NCI-H1092 treated with DMSO at 0.1 percent for 48 hours (cell line): ENCODE results near the gene FARP2.
"Not testable (repeated sequence)": the region's sequence is repeated elsewhere in the genome, so short reads cannot be mapped to it uniquely, and the experiment has no call there.

ENCODE experiments used
- DNase-seq: peaks from one replicate; lab custom pipeline; 2025; lab: John Stamatoyannopoulos, UW

FARP2 gene

DNA sequence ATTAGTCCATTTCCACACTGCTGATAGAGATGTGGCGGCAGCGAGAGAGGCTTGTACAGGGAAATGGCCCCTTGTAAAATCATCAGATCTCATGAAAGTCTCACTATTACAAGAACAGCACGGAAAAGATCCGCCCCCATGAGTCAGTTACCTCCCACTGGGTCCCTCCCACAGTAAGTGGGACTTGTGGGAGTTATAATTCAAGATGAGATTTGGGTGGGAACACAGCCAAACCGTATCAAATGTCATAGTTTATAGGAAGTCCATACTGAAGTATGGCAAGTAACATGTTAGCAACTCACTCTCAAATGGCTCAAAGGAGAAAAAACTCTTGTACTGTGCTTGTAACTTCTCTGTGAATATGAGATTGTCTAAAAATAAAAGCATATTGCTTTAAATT lies 56.1 kb downstream of the FARP2 start:
- DNase-seq, result no peak

DNA sequence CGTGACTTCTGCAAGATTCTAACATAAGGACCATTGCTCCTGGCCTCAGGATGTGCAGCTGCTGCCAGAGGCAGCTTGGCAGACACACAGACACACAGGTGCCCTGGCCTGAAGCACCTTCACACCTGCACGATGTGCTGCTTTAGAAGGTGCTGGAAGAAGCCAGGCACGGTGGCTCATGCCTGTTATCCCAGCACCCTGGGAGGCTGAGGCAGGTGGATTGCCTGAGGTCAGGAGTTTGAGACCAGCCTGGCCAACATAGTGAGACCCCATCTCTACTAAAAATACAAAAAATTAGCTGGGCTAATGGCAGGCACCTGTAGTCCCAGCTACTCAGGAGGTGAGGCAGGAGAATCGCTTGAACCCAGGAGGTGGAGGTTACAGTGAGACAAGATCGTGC lies 57.4 kb downstream of the FARP2 start:
- not testable (repeated sequence) for DNase-seq

DNA sequence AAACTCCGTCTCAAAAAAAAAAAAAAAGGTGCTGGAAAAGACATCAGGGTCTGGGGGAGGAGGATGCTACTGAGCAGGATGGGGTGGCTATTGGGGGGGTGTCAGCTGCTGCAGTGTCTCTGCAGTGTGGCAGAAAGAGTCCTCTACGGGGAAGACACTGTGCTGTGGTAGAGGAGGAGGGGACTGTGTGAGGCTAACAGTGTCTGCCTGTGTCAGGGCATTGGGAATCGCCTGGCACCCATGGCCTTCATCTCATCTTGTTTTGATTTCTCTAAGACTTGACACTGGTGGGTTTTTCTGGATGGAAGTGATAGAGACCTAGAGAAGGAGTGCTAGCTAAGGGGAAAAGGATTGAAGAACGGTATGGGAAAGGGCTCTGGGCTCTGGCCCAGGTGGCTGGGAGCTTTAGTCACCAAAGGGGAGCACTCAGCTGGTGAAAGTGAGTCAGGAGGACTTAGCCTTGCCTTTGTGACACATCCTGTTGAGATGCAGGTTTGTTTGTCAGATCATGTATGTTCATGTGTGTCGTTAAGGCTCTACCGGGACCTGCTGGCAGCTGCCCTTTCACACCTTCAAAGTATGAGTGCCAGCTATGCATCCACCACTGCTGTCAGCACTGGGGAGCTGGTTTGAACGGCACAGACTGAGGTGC lies 58.0 kb downstream of the FARP2 start:
- DNase-seq, result no peak

DNA sequence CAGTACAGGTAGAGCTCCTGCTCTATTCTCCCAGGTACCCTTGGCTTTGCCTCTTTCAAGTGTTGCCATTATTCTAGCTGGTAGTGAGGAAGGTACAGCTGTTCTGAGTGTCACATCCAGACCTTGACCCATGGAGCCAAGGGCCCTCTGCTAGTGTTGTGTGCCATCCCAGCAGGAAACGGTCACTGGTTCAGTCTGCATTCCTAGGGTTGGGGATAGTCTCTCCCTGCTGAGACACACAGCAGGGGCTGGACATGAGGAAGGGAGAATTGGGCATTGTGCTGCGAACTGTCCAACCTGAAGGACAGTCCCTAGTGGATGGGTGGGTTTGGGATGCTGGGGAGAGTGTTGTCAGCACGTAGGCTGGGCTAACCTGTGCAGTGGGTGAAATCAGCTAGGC lies 59.1 kb downstream of the FARP2 start:
- no peak for DNase-seq

DNA sequence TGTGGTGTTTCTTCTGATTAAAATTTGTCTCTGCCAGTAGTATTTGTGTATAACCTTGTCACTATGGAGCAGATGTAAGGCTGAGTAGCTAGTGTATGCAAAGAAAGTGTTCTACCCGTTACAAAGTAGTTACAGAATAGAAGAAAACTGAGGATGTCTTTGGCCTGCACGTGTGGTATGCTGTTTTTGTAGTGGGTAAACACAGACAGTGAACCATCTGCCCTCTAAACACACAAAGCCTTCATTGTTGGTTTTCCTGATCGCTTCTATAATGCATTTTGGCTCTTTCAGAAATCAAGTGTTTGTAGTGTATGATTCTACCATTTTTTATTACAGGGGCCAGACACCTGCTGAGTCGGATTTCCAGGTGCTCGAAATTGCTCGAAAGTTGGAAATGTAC lies 61.5 kb downstream of the FARP2 start:
- peak; percentile 90 for DNase-seq

DNA sequence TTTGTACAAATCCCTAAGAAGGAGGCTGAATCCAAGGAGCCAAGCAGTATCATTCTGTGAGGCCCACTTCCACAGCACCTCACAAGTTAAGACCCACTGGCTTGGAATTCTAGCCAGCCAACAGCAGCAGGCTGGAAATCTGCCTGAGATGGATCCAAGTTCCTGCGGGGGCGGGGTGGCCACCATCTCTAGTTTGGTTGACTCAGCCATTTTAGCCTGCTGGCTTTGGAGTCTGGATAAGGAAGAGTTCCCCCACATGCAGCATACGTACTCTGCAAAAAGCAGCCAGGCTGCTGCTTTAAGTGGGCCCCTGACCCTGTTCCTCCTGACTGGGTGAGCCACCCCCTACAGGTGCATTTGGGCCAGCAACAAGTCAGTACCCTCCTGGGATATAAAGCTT lies 65.2 kb downstream of the FARP2 start:
- no peak for DNase-seq

DNA sequence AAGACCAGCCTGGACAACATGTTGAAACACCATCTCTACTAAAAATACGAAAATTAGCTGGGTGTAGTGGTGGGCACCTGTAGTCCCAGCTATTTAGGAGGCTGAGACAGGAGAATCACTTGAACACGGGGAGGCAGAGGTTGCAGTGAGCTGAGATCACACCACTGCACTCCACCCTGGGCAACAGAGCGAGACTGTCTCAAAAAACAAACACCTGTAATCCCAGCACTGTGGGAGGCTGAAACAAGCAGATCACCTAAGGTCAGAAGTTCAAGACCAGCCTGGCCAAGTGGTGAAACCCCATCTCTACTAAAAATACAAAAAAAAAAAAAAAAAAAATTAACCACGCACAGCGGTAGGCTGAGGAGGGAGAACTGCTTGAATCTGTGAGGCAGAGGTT lies 65.9 kb downstream of the FARP2 start:
- DNase-seq, result not testable (repeated sequence)

DNA sequence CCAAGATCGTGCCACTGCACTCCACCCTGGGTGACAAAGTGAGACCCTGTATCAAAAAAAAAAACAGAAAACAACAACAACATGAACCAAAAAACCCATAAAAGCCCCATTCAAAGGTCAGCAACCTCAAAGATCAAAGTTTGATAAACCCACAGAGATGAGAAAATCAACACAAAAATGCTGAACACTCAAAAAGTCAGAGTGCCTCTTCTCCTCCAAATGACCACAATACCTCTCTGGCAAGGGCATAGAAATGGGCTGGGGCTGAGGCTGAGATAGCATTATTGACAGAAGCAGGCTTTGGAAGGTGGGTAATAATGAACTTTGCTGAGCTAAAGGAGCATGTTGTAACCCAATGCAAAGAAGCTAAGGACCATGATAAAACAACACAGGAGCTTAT lies 66.3 kb downstream of the FARP2 start:
- DNase-seq, result no peak

DNA sequence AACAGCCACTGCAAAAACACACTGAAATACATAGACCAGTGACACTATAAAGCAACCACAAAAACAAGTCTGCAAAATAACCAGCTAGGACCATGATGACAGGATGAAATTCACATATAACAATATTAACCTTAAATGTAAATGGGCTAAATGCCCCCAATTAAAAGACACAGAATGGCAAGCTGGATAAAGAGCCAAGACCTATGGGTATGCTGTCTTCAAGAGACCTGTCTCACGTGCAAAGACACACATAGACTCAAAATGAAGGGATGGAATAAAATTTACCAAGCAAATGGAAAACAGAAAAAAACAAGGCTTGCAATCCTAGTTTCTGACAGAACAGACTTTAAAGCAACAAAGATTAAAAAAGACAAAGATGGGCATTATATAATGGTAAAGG lies 67.4 kb downstream of the FARP2 start:
- DNase-seq, result not testable (repeated sequence)

DNA sequence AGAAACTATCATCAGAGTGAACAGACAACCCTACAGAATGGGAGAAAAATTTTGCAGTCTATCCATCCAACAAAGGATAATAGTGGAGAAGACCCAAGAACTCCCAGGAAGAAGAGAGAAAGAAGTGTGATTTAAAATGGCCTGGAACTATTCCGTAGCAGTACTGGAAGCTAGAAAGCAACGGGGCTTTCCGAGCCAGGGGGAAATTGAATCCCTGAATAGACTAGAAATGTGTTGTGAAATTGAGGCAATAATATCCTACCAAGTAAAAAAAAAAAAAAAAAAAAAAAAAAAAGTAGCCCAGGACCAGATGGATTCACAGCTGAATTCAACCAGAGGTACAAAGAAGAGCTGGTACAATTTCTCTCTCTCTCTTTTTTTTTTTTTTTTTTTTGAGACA lies 69.3 kb downstream of the FARP2 start:
- no peak for DNase-seq

DNA sequence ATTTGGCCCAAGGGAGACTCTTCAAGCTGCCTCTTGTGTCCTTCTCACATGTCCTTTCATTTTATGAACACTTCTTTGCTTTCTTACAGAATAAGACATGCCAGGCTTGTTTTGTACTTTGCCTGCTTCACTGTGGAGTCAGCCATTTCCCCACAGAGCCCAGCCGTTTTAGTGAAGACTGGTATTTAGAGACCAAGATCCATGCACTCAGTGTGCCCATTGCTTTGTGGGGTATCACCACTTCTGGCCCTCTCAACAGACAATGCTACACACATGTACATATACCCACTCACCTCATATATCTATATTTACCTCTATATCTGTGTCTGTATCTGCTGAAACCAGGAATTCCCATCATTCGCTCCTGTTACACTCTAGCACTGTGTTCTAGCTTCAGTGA lies 74.1 kb downstream of the FARP2 start:
- DNase-seq, result no peak

DNA sequence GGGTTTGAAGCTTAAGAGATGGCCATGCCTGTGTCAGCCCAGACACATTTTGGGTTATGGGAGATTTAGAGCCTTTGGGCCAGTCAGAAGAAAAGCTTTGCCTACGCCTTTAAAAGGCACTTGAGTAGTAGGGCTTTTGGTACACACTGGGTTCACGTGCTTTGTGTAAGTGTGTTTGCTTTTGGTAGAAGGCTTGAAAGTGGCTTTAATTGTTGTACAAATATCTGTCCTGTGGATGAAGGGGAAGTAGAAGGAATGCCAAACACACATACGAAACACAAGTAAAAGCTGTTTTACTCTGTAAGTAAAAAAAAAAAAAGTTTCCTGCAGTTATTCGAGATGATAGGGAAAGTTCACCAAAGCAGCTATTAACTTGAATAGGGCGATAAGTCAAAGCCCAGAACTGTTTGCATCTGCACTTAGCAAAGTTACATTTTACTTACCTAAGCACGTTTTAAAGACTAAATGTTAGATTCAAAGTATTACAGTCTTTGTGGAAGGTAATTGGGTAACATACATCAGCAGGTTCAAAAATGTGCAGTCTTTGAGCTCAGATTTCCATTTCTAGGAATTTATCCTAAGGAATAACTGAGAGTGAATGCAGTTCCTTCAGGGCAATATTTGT lies 76.9 kb downstream of the FARP2 start:
- peak; percentile 54 for DNase-seq

DNA sequence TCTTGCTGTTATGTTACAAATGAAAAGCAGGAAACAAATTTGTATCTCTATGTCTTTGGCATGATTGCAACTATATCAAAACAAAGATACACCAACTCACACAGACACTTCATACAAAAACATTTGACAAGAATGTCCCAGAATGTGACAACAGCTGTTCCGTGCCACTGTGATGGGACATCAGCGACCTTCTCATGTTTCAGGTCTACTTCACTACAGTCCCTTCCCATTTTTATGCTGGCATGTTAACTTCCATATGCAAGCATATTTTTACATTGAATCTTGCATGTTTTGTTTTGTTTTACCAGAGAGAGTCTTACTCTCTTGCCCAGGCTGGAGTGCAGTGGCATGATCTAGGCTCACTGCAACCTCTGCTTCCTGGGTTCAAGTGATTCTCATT lies 81.1 kb downstream of the FARP2 start:
- DNase-seq, result no peak

DNA sequence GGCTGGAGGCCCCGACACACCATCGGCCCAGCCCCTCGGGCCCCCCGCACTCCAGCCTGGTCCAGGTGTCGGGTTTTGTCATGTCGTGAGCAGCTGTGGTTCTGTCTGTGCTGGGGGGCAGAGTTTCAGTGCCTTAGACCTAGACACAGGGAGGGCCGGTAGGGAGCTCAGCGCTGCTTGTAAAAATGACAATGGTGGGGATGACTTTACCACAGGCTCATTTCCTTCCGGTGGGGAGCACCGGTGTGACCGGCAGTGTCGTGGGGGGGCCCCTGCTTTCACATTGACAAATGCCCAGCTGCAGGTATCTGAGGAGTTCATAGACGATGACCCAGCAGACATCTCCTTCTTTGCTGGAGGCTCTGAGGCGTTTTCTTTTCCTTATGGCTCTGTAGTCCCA lies 85.4 kb downstream of the FARP2 start:
- DNase-seq, result no peak

DNA sequence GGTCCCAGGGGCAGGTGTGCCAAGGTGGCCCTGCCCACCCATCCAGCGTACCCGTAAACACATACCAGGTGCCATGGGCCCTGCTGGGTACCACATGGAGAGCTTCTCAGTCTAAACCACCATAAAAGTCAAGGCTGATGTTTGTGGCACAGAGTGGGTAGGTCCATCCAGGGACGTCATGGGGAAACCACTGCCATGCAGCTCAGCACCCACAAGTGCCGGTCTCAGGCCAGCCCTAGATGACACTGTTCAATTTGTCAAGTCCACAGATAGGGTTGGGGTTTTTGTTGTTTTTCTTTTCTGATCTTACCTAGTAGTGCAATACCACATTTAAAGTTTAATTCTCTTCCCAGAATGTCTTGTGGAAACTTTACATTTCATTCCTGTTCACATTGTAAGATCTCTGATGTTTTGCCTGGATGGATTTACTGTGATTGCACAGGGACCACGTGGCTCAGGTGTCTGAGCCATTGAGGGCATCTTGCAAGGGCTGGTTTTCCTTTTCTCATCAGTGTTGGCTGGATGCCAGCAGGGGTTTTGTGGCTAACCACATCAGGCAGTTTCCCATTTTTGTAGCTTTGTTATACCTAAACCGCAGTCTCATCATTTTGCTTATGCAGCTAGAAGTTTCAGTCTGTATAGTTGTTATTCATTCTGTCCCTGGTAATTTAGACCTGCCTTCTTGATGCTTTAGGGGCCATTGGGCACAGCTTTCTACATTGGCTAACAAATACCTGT lies 87.6 kb downstream of the FARP2 start:
- DNase-seq, result no peak

DNA sequence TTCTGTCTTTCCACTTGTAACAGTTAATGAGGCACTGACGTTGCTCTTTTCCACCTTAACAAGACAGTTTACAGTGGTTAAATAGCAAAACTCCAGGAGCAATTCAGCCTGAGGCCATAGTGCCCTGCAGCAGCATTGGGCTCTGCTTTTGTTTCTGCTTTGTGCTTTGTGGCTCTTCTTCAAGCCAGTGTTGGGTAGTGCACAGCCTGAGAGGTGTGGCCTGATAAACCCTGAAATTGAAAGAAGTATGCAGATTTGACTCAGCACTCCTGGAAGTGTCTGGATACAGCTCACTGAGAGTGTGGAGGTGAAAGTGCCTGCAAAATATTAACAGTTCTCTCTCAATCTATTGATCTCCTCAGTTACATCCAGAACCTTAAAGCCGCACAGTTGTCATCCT lies 89.3 kb downstream of the FARP2 start:
- no peak for DNase-seq

DNA sequence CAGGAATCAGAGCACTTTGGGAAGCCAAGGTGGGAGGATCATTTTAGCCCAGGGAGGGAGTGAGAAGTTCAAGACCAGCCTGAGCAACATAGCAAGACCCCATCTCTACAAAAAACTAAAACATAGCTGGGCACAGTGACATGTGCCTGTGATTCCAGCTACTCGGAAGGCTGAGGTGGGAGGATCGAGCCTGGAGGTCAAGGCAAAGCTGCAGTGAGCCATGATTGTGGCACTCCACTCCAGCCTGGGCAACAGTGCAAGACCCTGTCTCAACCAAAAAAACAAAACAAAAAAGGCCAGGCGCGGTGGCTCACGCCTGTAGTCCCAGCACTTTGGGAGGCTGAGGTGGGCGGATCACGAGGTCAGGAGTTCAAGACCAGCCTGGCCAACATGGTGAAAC lies 94.0 kb downstream of the FARP2 start:
- not testable (repeated sequence) for DNase-seq

DNA sequence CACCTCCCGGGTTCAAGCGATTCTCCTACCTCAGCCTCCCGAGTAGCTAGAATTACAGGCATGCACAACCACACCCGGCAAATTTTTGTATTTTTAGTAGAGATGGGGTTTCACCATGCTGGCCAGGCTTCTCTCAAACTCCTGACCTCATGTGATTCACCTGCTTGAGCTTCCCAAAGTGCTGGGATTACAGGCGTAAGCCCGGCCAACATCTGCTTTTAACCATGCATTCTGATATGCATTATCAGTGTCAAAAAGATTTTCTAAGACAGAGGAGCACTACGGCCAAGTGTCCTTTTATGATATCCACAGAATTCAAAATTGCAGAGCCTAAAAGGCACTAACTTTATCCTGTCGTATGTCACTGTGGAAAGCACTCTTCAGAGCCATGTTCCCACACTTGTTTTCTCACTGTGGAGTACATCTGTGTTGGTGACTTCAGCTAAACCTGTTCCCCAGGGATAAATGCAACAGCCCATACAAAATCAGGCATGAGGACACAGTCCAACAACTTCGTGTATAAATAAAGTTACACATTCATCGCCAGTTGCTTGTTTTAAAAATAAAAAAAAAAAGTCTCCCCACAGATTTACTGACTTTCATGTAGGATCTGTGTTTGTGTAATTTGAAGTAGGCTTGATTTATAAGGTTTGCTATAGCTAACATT lies 95.9 kb downstream of the FARP2 start:
- no peak for DNase-seq

DNA sequence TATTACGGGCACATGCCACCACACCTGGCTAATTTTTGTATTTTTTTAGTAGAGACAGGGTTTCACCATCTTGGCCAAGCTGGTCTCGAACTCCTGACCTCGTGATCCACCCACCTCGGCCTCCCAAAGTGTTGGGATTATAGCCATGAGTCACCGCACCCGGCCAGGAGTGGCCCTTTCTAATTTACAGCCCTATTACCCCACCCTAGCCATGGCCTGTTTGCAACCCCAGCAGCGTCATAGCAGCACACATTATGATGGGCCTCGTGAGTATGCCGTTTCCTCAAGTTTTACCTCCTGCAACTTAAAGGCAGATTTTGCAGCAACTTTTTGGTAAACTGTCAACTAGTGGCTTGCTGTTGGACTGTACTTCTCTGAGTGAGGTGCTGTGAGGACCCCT lies 97.8 kb downstream of the FARP2 start:
- DNase-seq, result not testable (repeated sequence)

DNA sequence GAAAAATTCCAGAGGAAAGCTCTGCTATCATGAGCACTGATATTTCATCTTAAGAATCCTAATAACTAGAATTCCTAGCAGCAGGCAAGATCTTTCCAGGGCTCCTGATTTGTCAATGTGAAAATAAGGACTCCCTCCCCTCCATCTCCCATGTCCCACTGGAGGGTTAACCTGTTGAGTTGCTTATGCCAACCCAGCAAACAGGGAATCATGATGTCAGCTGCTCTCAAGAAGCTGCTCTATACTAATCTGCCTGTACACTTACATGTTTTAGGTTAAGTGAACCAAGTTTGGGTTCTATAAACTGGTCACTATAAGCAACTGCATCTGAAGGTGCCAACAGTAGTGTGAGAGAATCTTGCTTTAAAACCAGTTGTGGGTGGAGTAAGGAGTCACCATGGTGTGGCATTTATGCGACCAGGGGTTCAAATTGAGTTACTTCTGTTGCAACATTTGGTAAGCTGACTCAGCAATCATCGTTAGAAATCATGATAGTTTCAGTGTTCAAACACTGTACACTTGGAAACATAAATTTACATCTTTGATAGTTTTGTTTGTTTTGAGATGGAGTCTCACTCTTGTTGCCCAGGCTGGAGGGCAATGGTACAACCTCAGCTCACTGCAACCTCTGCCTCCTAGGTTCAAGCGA lies 98.9 kb downstream of the FARP2 start:
- no peak for DNase-seq

DNA sequence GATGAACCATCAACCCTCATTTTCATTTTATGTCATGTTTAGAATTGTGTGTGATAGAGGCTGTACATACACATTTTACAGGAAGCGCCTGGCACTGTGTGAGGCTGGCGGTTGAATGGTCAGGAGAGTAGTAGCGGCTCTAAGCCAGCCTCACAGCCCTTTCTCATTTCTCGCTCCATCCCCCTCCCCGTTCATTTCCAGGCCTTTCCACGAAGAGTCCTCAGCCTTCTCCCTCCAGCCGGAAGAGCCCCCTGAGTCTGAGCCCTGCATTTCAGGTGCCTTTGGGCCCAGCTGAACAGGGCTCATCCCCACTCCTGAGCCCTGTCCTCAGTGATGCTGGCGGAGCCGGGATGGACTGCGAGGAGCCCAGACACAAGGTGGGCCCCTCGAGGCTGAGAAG lies 100.5 kb downstream of the FARP2 start:
- DNase-seq, result no peak

DNA sequence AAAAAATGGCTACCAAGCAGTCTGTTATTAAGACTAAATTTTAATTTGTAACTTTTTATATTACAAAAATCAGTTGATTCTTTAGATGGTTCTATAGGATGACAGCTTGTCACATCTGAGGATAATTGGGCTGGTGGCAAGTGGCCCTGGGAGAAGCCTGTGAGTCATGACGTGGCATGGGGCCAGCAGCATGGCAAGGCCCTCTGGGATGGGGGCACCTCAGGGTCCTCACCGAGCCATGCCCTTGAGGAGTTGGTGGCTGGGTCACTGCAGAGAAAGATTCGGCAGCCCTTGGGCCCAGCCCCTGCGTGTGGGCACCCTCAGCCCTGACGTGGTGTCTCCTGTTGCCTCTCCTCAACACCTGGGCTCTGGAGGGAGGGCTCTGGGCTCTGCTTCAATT lies 102.6 kb downstream of the FARP2 start:
- DNase-seq, result no peak
